ENCODE data around the gene SP7.

Gene SP7

DNA sequence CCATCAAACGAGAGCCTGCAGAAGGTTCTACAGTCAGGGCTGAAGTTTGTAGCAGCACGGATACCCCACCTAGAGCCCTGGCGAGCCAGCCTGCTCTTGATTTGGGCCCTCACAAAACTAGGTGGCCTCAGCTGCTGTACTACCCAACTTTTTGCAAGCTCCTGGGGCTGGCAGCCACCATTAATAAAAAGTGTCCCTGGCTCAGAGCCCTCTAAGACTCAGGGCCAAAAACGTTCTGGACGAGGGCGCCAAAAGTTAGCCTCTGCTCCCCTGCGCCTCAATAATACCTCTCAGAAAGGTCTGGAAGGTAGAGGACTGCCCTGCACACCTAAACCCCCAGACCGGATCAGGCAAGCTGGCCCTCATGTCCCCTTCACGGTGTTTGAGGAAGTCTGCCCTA is 49.7 kb downstream of the SP7 start:
- H3K4me3 ChIP-seq, result no peak overlapping the region
- H3K9me3 ChIP-seq (ENCODE audit: low read depth, low read length), result no peaks in the 10 kb centered on the region
- H3K36me3 ChIP-seq (ENCODE audit: insufficient read depth, low read length), result peaks cover 86% of the 10 kb centered on the region
- no peak for DNase-seq (ENCODE audit: low read depth, low spot score)
- TF ChIP-seq POLR2AphosphoS5 (IDR thresholded peaks at IDR 0.05; ENCODE audit: borderline replicate concordance, low read depth, low read length) (no peak), FOXP2 (optimal IDR thresholded peaks at IDR 0.05; ENCODE audit: control extremely low read depth, extremely low read length, insufficient read depth) (no peak), EZH2 (IDR thresholded peaks at IDR 0.05) (no peak)
- H3K9ac ChIP-seq (ENCODE audit: insufficient read length), result no peak overlapping the region
- no peak overlapping the region for H3K27ac ChIP-seq

DNA sequence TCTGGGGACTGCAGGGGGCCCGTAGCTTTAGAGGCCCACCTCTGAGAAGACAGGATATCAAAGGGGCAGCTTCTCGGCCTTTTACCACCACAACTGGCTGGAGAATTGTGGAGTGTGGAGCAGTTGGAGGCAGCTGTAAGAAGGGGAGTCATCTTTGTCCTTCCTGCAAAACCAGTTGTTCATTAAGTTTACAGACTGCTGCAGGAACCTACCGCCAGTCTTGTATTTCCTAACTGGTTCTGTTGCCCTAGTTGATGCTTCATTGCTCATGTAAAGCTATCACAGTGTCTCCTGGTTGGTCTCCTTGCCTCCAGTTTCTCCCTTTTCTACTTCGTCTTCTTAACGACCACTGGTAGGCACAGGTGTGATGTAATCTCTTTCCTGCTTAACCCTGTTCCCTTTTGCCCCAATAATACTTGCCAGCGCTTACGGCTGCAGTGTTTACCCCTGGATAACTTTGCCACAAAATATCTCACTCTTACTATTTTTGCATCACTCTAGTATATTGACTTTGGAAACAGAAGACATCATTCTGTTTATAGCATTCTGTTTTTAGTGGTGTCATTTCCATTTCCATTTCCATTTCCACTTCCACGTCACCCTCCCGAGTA is 56.2 kb downstream of the SP7 start:
- DNase-seq (ENCODE audit: low read depth, low spot score), result no peak
- H3K4me3 ChIP-seq, result no peak overlapping the region
- H3K9ac ChIP-seq (ENCODE audit: insufficient read length), result no peak overlapping the region
- H3K27ac ChIP-seq, result no peak overlapping the region
- TF ChIP-seq FOXP2 (optimal IDR thresholded peaks at IDR 0.05; ENCODE audit: control extremely low read depth, extremely low read length, insufficient read depth) (no peak), EZH2 (IDR thresholded peaks at IDR 0.05) (no peak), POLR2AphosphoS5 (IDR thresholded peaks at IDR 0.05; ENCODE audit: borderline replicate concordance, low read depth, low read length) (no peak)
- H3K9me3 ChIP-seq (ENCODE audit: low read depth, low read length), result no peaks in the 10 kb centered on the region
- H3K36me3 ChIP-seq (ENCODE audit: insufficient read depth, low read length), result peaks cover 96% of the 10 kb centered on the region

DNA sequence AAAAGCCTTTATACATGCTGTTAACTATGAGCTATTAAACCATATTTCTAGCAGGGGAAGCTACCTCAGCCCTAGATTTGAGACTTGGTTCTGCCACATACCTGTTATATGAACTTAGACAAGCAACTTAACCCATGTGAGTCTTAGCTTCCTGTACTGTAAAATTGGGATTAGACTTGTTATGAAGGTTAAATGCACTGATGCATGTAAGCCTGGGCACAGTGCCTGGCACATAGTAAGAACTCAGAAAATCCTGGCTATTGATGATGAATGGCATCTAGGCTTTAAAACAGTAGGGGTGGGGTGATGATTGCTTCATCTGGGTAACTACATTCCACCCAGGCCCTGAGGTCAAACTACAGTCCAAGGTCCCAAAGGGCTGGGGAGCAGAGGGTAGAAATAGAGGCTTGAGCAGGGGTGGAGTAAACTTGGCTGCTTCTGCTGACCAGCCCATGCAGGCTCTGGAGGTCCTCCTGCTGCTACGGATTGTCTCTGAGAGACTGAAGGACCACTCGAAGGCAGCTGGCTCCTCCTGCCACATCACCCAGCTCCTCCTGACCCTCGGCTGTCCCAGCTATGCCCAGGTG is 56.8 kb downstream of the SP7 start:
- H3K36me3 ChIP-seq (ENCODE audit: insufficient read depth, low read length), result peaks cover 95% of the 10 kb centered on the region
- H3K9me3 ChIP-seq (ENCODE audit: low read depth, low read length), result no peaks in the 10 kb centered on the region
- DNase-seq (ENCODE audit: low read depth, low spot score), result no peak
- H3K27ac ChIP-seq, result no peak overlapping the region
- no peak overlapping the region for H3K9ac ChIP-seq (ENCODE audit: insufficient read length)
- no peak overlapping the region for H3K4me3 ChIP-seq
- TF ChIP-seq EZH2 (IDR thresholded peaks at IDR 0.05), result no peak
- no peak for TF ChIP-seq FOXP2 (optimal IDR thresholded peaks at IDR 0.05; ENCODE audit: control extremely low read depth, extremely low read length, insufficient read depth)
- no peak for TF ChIP-seq POLR2AphosphoS5 (IDR thresholded peaks at IDR 0.05; ENCODE audit: borderline replicate concordance, low read depth, low read length)

DNA sequence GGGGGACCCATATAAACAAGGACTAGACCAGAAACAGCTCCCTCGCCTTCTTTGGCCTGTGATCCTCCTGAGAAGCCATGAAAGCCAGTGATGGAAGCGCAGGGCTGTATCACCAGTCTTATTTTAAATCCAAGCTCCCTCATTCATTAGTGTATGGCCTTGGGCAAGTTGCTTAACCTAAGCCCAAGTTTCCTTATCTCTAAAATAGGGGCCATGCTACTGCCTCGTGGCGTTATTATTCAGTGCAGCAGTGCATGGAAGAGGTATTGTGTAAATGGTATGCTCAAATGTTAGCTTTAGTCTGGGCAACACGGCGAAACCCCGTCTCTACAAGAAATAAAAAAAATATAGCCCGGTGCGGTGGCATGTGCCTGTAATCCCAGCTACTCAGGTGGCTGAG is 58.2 kb downstream of the SP7 start:
- no peaks in the 10 kb centered on the region for H3K9me3 ChIP-seq (ENCODE audit: low read depth, low read length)
- no peak overlapping the region for H3K4me3 ChIP-seq
- no peak overlapping the region for H3K27ac ChIP-seq
- H3K36me3 ChIP-seq (ENCODE audit: insufficient read depth, low read length), result peaks cover 85% of the 10 kb centered on the region
- no peak overlapping the region for H3K9ac ChIP-seq (ENCODE audit: insufficient read length)
- TF ChIP-seq POLR2AphosphoS5 (IDR thresholded peaks at IDR 0.05; ENCODE audit: borderline replicate concordance, low read depth, low read length) (no peak), EZH2 (IDR thresholded peaks at IDR 0.05) (no peak), FOXP2 (optimal IDR thresholded peaks at IDR 0.05; ENCODE audit: control extremely low read depth, extremely low read length, insufficient read depth) (no peak)
- no peak for DNase-seq (ENCODE audit: low read depth, low spot score)

All from SK-N-MC (cell line).